CD4-positive, alpha-beta T cell treated with Interleukin-2 at 100 ng/mL for 4 hours (primary cell): ENCODE results near the gene SIPA1L3.
A peak's percentile ranks its signal among the peaks of the same experiment; 100 is the strongest.
"Not testable (repeated sequence)": the region's sequence is repeated elsewhere in the genome, so short reads cannot be mapped to it uniquely, and the experiment has no call there.

ENCODE experiments used
- DNase-seq: peaks from one replicate; pipeline ENCODE4 v3.0.0-alpha.2; 2020; ENCODE audit warnings: low spot score

The SIPA1L3 gene

GRCh38 chr19:38070573-38070972 is 163.6 kb downstream of the SIPA1L3 start:
- no peak for DNase-seq

GRCh38 chr19:38071054-38071453 is 164.0 kb downstream of the SIPA1L3 start:
- DNase-seq, result not testable (repeated sequence)

GRCh38 chr19:38071647-38072046 is 164.6 kb downstream of the SIPA1L3 start:
- DNase-seq, result no peak

GRCh38 chr19:38072776-38073750 is 166.1 kb downstream of the SIPA1L3 start:
- DNase-seq, result no peak

GRCh38 chr19:38073841-38074685 is 167.1 kb downstream of the SIPA1L3 start:
- no peak for DNase-seq

- no peak for DNase-seq
These were observed 169.3 kb downstream of the SIPA1L3 start for GRCh38 chr19:38076337-38076736.

GRCh38 chr19:38078302-38078930 is 171.4 kb downstream of the SIPA1L3 start:
- no peak for DNase-seq

- no peak for DNase-seq
These were observed 172.9 kb downstream of the SIPA1L3 start for GRCh38 chr19:38079926-38080380.

GRCh38 chr19:38081547-38082255 is 174.7 kb downstream of the SIPA1L3 start:
- DNase-seq, result no peak

GRCh38 chr19:38082256-38083118 is 175.5 kb downstream of the SIPA1L3 start:
- no peak for DNase-seq

GRCh38 chr19:38084196-38084595 is 177.2 kb downstream of the SIPA1L3 start:
- DNase-seq, result no peak

- no peak for DNase-seq
These were observed 182.4 kb downstream of the SIPA1L3 start for GRCh38 chr19:38089440-38089839.

- DNase-seq, result no peak
These were observed 186.1 kb downstream of the SIPA1L3 start for GRCh38 chr19:38093154-38093553.

GRCh38 chr19:38093587-38093986 is 186.6 kb downstream of the SIPA1L3 start:
- DNase-seq, result no peak

GRCh38 chr19:38095411-38096308 is 188.7 kb downstream of the SIPA1L3 start:
- peak; percentile 51 for DNase-seq

GRCh38 chr19:38099966-38100365 is 193.0 kb downstream of the SIPA1L3 start:
- no peak for DNase-seq

GRCh38 chr19:38100589-38100988 is 193.6 kb downstream of the SIPA1L3 start:
- DNase-seq, result no peak

GRCh38 chr19:38101723-38102122 is 194.7 kb downstream of the SIPA1L3 start:
- DNase-seq, result no peak

GRCh38 chr19:38105574-38105973 is 198.6 kb downstream of the SIPA1L3 start:
- DNase-seq, result no peak

- DNase-seq, result no peak
These were observed 200.1 kb downstream of the SIPA1L3 start for GRCh38 chr19:38107129-38107528.
